ENCODE results near the gene AOPEP. TPM values are rescaled to one million over a fixed set of nuclear protein-coding genes. Genes with fewer than 3 reads are reported as not detected.

The AOPEP gene
- total and polyA plus RNA-seq, 2 of the 13 experiments (the other 11 are each of a cell fraction or from before 2014, with no cell fraction given) = 22.2 to 41.6 TPM

GRCh38 chr9:94867281-94867841, 140.9 kb downstream of the AOPEP start (continued):
- TF ChIP-seq FUBP1 (CRISPR knock-in tag; IDR thresholded peaks at IDR 0.05; ENCODE audit: borderline replicate concordance) = no peak
- peak; percentile 48; the same call in 1 of the 2 replicates for TF ChIP-seq PHF21A (CRISPR knock-in tag; IDR thresholded peaks at IDR 0.05)
- TF ChIP-seq IKZF4 (CRISPR knock-in tag; IDR thresholded peaks at IDR 0.05; ENCODE audit: borderline replicate concordance, low read depth, not compliant biosample characterization) = no peak
- TF ChIP-seq U2AF1 (optimal IDR thresholded peaks at IDR 0.05; ENCODE audit: low read depth, low read length) = no peak
- TF ChIP-seq FOXP4 (CRISPR knock-in tag; IDR thresholded peaks at IDR 0.05) = peak; percentile 78
- no peak for TF ChIP-seq BCLAF1 (IDR thresholded peaks at IDR 0.05)
- TF ChIP-seq STAT6 (CRISPR knock-in tag; IDR thresholded peaks at IDR 0.05; ENCODE audit: borderline replicate concordance) = no peak
- TF ChIP-seq HNRNPUL1 (IDR thresholded peaks at IDR 0.05; ENCODE audit: low read depth, low read length) = no peak
- TF ChIP-seq ZNF567 (CRISPR knock-in tag; IDR thresholded peaks at IDR 0.05; ENCODE audit: borderline replicate concordance) = no peak
- no peak for TF ChIP-seq PLRG1 (conservative IDR thresholded peaks at IDR 0.05)
- no peak for TF ChIP-seq SP2 (CRISPR knock-in tag; IDR thresholded peaks at IDR 0.05)
- peak; percentile 68; the same call in 1 of the 2 replicates for TF ChIP-seq MEIS2 (CRISPR knock-in tag; IDR thresholded peaks at IDR 0.05)
- TF ChIP-seq E2F1 (CRISPR knock-in tag; IDR thresholded peaks at IDR 0.05) = no peak
- TF ChIP-seq ZNF138 (CRISPR knock-in tag; IDR thresholded peaks at IDR 0.05; ENCODE audit: low read depth) = no peak
- TF ChIP-seq ZNF496 (CRISPR knock-in tag; IDR thresholded peaks at IDR 0.05; ENCODE audit: insufficient replicate concordance) = no peak
